Tibial nerve (tissue), 4 donors: ENCODE data around the gene UBXN2A. TPM values are rescaled to one million over a fixed set of nuclear protein-coding genes. Genes with fewer than 3 reads are reported as not detected.
A peak's percentile ranks its signal among the peaks of the same experiment; 100 is the strongest.
"Not testable (repeated sequence)": the region's sequence is repeated elsewhere in the genome, so short reads cannot be mapped to it uniquely, and the experiment has no call there.

Experiments
- DNase-seq, 2 donors: peaks; one replicate each; pipeline ENCODE4 v3.0.0-alpha.2; 2019; ENCODE audit warnings: low spot score in 2 of 2
- H3K27ac ChIP-seq, 4 donors: fragments of 200-600 bp; sonication (generic) in 3 of 4; one replicate each; pipeline ENCODE4 v1.5.1; 2017 to 2019; ENCODE audit warnings: mild to moderate bottlenecking in 1 of 4
- H3K27me3 ChIP-seq, 2 donors: fragments of 200-600 bp; sonication (generic) in 1 of 2; one replicate each; pipeline versions ENCODE4 v1.5.1 to v1.6.0; 2017 to 2019
- H3K36me3 ChIP-seq, 3 donors: fragments of 200-600 bp; sonication (generic); one replicate each; pipeline ENCODE4 v1.5.1; 2018 to 2019
- H3K4me1 ChIP-seq, 4 donors: fragments of 200-600 bp; sonication (generic) in 3 of 4; one replicate each; pipeline ENCODE4 v1.5.1; 2017 to 2019
- H3K4me3 ChIP-seq, 4 donors: fragments of 200-600 bp; sonication (generic) in 3 of 4; one replicate each; pipeline ENCODE4 v1.5.1; 2017 to 2019; ENCODE audit warnings: mild to moderate bottlenecking in 1 of 4, moderate library complexity in 1 of 4
- H3K9me3 ChIP-seq, 4 donors: fragments of 200-600 bp; sonication (generic) in 3 of 4; one replicate each; pipeline ENCODE4 v1.5.1; 2017 to 2019
- CTCF ChIP-seq, 5 experiments: fragments of 200-600 bp in 3 of 5; fragments of 450-650 bp in 2 of 5; sonication (generic) in 3 of 5; IDR thresholded peaks; one replicate each; pipeline ENCODE4 v1.5.1; 2016 to 2019; ENCODE audit warnings: antibody characterized with exemption in 5 of 5, mild to moderate bottlenecking in 3 of 5, moderate library complexity in 2 of 5
- EP300 ChIP-seq, 2 donors: sonication (generic); formaldehyde crosslinking; IDR thresholded peaks; one replicate each; pipeline ENCODE4 v1.6.1; 2017; ENCODE audit warnings: antibody characterized with exemption in 2 of 2, mild to moderate bottlenecking in 1 of 2
- POLR2A ChIP-seq, 2 donors: fragments of 450-650 bp; IDR thresholded peaks; one replicate each; pipeline ENCODE4 v1.6.1; 2017; ENCODE audit warnings: antibody characterized with exemption in 2 of 2, mild to moderate bottlenecking in 2 of 2, moderate library complexity in 2 of 2
- WGBS, 2 donors: methylation state at CpG; one replicate each; pipeline ENCODE4 v1.1.5; 2018; 5-methylcytosine and 5-hydroxymethylcytosine counted together
- total RNA-seq, 4 donors: library from RNA; depleted of rRNA; stranded (reverse); fragments of >200 nt; gene quantifications; one replicate each; pipeline ENCODE4 v1.1.0, GENCODE V29; 2016

UBXN2A gene
- total RNA-seq, 4 donors from 2014 or later = 15.3 to 23.7 (median 17.2) TPM

- no peak for DNase-seq
- 55 to 56% methylated on average over 1 of the region's 1 CpG for WGBS, 2 donors
- Histone ChIP-seq H3K36me3 (no peaks in the 10 kb centered on the region), H3K4me3 (no peak overlapping the region), H3K27me3 (no peaks in the 10 kb centered on the region), H3K4me1 (peaks cover 0 to 63% (median 23%) of the 10 kb centered on the region in 4 donors), H3K9me3 (no peaks in the 10 kb centered on the region), H3K27ac (peak overlapping the region; percentile 46 to 97 (median 74))
- TF ChIP-seq POLR2A (IDR thresholded peaks at IDR 0.05) (no peak), EP300 (IDR thresholded peaks at IDR 0.05) (peak in 1 of 2 donors; percentile 48), CTCF (IDR thresholded peaks at IDR 0.05) (no peak)
These were observed 4.3 kb downstream of the UBXN2A start for GRCh38 chr2:23944527-23944926.

GRCh38 chr2:23944976-23945375 is 4.7 kb downstream of the UBXN2A start:
- peak overlapping the region in 3 of 4 donors; percentile 46 to 97 (median 95) for H3K27ac ChIP-seq
- TF ChIP-seq CTCF (IDR thresholded peaks at IDR 0.05) (no peak), EP300 (IDR thresholded peaks at IDR 0.05) (no peak), POLR2A (IDR thresholded peaks at IDR 0.05) (no peak)

GRCh38 chr2:23947350-23947749 is 7.1 kb downstream of the UBXN2A start:
- H3K4me1 ChIP-seq = peaks cover 0 to 62% (median 21%) of the 10 kb centered on the region in 4 donors
- TF ChIP-seq CTCF (IDR thresholded peaks at IDR 0.05) = no peak
- no peak for TF ChIP-seq POLR2A (IDR thresholded peaks at IDR 0.05)
- TF ChIP-seq EP300 (IDR thresholded peaks at IDR 0.05) = no peak
- 61 to 72% methylated on average over 2 of the region's 2 CpGs for WGBS, 2 donors

More at GRCh38 chr2:23944976-23945375, 4.7 kb downstream of the UBXN2A start:
- H3K4me1 ChIP-seq = peaks cover 0 to 60% (median 21%) of the 10 kb centered on the region in 4 donors
- DNase-seq = no peak
- H3K4me3 ChIP-seq = no peak overlapping the region
- no peaks in the 10 kb centered on the region for H3K27me3 ChIP-seq
- H3K9me3 ChIP-seq = no peaks in the 10 kb centered on the region
- H3K36me3 ChIP-seq = no peaks in the 10 kb centered on the region

GRCh38 chr2:23952558-23952957 is 12.3 kb downstream of the UBXN2A start:
- not testable (repeated sequence) for H3K9me3 ChIP-seq, H3K27me3 ChIP-seq, H3K36me3 ChIP-seq, H3K4me3 ChIP-seq, H3K27ac ChIP-seq, DNase-seq
- peaks cover 0 to 15% (median under 1%) of the 10 kb centered on the region in 4 donors for H3K4me1 ChIP-seq
- 87 to 99% methylated on average over 3 of the region's 3 CpGs for WGBS, 2 donors

More at GRCh38 chr2:23947350-23947749, 7.1 kb downstream of the UBXN2A start:
- peak overlapping the region in 2 of 4 donors; percentile 58 to 95 for H3K27ac ChIP-seq
- H3K9me3 ChIP-seq = no peaks in the 10 kb centered on the region
- no peaks in the 10 kb centered on the region for H3K36me3 ChIP-seq
- no peak for DNase-seq
- no peaks in the 10 kb centered on the region for H3K27me3 ChIP-seq
- H3K4me3 ChIP-seq = no peak overlapping the region

- no peak overlapping the region for H3K4me3 ChIP-seq
- no peak overlapping the region for H3K27ac ChIP-seq
- no peak for DNase-seq
- H3K27me3 ChIP-seq = no peaks in the 10 kb centered on the region
- peaks cover 0 to 12% (median 0%) of the 10 kb centered on the region in 3 donors for H3K36me3 ChIP-seq
- no peaks in the 10 kb centered on the region for H3K9me3 ChIP-seq
- TF ChIP-seq CTCF (IDR thresholded peaks at IDR 0.05) = no peak
- TF ChIP-seq EP300 (IDR thresholded peaks at IDR 0.05) = no peak
- TF ChIP-seq POLR2A (IDR thresholded peaks at IDR 0.05) = no peak
- peaks cover 0 to 15% (median 0%) of the 10 kb centered on the region in 4 donors for H3K4me1 ChIP-seq
These were observed 13.4 kb downstream of the UBXN2A start for GRCh38 chr2:23953625-23954024.
